ENCODE results near the gene HDC.

- TF ChIP-seq CTCF (IDR thresholded peaks at IDR 0.05) (no peak), POLR2A (IDR thresholded peaks at IDR 0.05) (no peak)
These were observed 11.8 kb upstream of the HDC start for GRCh38 chr15:50277370-50277769.

All from adrenal gland (tissue), 5 donors.